Astrocyte (in vitro differentiated cells and primary cell): ENCODE data around the gene FAT1.
A peak's percentile ranks its signal among the peaks of the same experiment; 100 is the strongest.

Experiments
- EZH2 ChIP-seq: IDR thresholded peaks from 2 replicates; pipeline ENCODE4 v1.6.1; 2012; ENCODE audit warnings: mild to moderate bottlenecking, low read length, inconsistent platforms; ENCODE audit not compliant: insufficient read depth
- TF ChIP-seq, protein P1 (sequence below): IDR thresholded peaks from 2 replicates; pipeline ENCODE4 v1.5.1; 2011; ENCODE audit warnings: low read depth, mild to moderate bottlenecking, inconsistent platforms, low read length, moderate library complexity; ENCODE audit not compliant: insufficient read depth

DNA sequence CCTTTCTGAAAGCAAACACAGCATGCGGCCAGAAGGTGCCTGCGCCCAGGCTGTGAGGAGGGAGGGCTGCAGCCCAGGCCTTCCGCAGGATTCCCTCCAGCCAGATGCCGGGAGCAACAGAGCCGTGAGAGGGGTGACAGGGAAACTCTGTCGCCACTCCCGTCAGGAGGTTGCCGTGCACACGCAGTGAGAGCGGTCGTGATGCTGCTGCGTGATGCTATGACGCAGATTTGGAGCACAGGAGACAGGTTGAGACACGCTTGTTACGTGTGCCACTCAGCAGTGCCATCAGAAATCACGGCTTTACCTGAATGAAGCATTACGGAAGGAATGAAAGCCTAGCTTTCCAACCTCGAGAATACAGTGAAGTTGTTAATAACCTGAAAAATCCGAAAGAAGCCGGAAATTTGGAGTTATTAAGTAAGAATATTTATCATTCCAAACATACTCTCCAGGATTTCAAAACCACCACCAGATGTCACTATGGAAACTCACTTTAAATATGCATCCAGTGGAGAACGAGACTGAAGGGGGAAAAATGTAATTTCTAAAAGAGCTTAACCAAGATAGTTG, 54.4 kb downstream of the FAT1 start:
- no peak for TF ChIP-seq EZH2
- TF ChIP-seq, protein P1, sequence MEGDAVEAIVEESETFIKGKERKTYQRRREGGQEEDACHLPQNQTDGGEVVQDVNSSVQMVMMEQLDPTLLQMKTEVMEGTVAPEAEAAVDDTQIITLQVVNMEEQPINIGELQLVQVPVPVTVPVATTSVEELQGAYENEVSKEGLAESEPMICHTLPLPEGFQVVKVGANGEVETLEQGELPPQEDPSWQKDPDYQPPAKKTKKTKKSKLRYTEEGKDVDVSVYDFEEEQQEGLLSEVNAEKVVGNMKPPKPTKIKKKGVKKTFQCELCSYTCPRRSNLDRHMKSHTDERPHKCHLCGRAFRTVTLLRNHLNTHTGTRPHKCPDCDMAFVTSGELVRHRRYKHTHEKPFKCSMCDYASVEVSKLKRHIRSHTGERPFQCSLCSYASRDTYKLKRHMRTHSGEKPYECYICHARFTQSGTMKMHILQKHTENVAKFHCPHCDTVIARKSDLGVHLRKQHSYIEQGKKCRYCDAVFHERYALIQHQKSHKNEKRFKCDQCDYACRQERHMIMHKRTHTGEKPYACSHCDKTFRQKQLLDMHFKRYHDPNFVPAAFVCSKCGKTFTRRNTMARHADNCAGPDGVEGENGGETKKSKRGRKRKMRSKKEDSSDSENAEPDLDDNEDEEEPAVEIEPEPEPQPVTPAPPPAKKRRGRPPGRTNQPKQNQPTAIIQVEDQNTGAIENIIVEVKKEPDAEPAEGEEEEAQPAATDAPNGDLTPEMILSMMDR, result peak; percentile 46
